GM18858 (cell line): Measurements from ENCODE around the gene BCL11A.
A peak's percentile ranks its signal among the peaks of the same experiment; 100 is the strongest.

Experiments used
- ATAC-seq: cut with Tn5 transposase; IDR thresholded peaks from one replicate; pipeline ENCODE4 v1.9.1; 2021; ENCODE audit not compliant: unreplicated experiment

BCL11A gene

DNA sequence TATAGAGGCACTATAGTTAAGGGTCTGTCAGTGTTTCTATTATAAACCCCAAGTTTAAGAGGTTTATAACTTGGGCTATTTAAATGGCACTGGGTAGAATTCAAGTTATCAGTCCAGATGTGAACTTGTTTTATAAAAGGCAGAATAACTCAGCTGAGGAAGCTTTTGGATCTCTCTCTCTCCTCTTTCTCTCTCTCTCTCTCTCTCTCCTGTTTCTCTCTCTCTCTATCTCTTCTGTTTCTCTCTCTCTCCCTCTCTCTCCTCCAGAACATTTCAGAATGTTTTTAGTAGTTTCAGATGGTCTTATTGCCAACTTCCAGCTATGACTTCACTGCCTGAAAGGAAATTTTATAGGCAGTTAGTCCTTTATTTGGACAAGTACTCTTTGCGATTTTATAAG, 6.4 kb upstream of the BCL11A start:
- no peak for ATAC-seq

DNA sequence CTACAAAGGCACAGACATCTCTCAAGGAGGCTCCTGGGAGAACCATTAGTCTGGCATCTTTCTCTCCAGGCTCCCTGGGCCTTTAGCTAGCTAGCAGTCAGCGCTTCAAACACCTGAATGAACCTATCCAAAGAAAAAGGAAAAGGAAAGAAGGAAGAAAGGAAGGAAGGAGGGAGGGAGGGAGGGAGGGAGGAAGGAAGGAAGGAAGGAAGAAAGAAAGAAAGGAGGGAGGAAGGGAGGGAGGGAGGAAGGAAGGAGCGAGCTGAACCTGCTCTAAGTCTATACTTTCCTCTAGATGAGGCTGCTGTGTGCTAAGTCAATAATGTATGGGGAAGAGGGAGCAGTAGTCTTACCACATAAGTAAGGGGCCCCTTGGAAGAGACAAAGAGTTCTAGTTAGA, 5.1 kb upstream of the BCL11A start:
- ATAC-seq, result no peak

DNA sequence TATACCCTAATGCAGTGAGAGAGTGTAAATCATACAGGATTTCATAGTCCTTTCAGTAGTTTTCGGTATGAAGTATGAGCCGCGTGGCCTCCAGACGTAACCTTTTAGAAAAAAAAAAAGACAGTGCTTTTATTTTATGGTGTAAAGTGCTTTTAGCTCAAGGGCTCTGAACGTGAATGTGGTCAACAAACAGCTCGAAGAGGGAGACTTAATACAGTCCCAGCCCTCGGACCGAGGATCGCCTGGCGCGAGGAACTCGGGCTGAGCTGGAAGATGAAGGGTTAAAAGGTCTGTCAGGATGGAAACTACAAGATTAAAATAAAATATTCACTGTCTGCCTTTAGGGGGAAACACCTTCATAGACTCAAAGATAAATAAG, 4.0 kb upstream of the BCL11A start:
- ATAC-seq, result no peak

DNA sequence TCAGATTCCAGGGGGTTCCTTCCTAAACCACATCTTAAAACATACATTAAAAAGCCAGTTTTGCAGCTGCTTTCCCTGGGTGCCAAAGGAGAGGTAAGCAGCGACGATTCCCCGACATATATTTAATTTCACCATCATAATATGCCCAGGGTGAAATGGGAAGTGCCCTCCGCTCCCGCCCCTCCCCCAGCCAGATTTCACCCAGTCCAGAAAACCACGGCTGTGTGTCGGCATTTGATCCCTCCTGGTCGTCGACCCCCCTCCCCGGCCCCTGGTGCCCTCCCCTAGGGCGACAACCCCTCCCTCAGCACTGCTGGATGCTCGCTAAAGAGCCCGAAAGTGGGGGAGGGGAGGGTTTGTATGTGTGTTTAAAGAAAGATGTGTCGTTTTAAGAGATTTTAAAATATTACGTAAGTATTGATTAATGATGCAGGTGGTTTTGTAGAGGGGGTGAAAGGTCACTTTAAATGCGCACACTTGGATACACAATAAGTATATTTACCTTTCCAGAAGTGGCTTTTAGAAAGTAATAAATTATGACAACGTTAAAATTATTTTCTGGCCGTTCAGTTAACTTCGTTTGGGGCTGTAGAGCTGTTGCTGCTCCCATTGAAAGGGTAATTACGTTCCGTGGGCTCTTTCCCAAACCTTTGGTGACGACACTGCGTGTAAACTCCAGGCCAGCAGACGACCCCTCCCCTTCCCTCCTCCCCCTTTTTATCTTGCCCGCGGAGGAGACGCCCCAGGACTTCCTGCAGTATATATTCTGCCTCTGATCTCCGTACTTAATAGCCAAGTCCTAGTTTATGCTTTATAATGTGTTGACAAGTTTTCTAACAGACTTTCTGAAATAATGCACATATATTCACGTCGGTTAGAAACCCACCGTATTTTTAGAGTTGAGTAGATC, 3.4 kb upstream of the BCL11A start:
- no peak for ATAC-seq

DNA sequence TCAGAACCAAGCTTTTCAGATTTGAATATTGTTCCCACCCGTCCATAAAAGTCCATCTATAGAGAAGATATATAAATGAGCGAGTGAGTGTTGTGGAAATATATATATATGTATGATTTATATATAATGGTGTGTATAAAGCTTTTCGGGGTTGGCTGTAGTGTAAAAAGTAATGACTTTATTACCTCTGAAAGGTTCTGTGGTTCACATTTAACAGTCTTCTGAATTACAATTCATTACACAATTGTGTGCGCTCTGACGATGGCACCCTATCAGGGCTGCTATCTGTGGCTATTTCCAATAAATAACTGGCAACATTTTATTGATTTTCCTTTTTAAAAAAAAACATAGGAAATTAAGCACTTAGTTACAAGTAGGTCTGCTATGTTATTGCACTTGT, 2.7 kb upstream of the BCL11A start:
- ATAC-seq, result no peak

DNA sequence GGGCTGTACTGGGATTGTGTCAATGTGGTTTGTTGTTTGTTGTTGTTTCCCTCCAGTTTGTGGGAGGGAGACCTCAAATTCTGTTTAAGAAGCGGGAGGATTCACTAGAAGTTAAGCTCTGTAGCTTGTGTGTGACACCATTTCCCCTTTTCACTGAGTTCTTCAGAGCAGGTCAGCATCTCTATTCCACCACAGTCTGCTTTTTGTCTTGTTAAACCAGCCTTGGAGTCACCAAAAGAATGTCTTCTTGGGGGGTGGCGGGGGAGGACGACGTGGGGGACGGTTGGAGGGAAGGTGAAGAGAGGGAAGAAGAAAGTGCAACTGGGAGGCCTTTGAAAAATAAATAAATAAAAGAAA, 2.3 kb upstream of the BCL11A start:
- ATAC-seq, result peak; percentile 11

DNA sequence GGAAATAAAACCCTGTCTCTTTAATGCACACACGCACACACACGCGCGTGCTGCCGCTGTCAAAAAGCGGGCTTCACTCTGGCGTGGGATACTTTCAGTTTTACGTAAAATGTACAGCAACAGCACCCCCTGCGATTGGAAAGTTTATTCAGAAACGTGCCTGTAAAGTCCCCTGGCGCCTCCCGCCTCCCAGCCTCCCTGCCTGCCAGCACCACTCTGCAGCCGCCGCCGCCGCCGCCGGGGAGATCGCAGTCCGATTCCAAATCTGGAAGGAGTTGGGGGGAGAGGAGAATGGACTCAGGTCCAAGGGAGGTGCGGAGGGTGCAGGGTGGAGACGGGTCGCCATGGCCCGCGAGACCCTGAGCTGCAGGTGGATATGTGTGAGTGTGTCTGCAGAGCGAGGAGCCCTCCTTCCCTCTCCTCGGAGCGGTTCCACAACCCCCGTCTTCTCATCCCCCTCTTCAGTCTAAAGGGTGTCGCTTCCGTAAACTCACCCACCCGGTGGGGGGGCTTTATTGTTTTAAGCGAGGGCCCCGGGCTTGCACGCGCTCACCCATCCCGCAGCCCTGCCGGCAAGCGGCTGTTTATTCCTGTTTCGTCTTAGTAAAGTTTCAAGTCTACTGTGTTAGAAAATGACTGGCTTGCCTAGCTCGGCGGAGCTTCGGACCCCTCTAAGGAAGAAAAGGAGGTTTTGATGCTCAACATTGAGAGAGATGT, 1.8 kb upstream of the BCL11A start:
- peak; percentile 46 for ATAC-seq

DNA sequence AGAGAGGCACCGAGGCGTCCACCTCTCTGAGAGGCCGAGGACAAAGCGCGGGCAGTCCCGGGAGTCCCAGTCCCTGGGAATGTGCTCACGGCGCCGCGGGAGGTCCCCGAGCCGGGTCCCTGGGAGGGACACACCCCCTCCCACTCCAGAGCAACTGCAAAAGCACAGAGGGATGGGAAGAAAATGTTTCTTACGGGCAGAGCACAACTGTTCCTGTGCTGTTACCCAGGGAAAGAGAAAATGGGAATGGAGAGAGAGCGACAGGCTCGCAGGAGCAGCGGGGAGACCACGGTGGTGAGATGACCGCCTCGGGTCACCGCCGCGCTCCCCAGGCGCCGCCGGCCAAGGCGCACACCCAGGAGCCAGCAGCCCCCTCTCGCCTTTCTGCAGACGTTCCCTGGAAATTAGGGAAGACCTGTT, 1.2 kb upstream of the BCL11A start:
- no peak for ATAC-seq

DNA sequence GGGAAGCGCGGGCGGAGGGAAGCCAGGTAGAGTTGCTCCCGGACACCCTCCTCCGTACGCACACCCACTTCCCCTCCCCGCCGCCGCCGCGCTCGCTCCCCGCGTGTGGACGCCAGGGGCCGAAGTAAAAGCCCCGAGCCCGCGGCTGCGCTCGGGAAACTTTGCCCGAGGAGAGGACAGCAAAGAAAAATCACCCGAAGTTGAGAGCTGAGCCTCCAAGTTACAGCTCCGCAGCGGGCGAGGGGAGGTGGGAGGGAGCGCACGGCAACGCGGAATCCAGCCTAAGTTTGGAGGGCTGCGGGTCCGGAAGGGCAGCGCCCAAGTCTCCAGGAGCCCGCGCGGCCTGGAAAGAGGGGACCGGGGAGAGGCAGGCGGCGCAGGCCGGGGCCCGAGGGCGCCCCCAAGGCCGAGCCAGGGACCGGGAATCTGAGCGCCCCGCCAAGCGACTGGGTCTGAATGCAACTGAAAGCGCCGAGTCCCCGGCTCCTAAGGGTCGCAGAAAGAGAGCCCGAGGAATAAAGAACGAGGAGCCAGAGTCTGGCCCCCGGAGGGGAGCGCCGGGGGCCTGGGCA, 706 bp upstream of the BCL11A start:
- ATAC-seq, result no peak

DNA sequence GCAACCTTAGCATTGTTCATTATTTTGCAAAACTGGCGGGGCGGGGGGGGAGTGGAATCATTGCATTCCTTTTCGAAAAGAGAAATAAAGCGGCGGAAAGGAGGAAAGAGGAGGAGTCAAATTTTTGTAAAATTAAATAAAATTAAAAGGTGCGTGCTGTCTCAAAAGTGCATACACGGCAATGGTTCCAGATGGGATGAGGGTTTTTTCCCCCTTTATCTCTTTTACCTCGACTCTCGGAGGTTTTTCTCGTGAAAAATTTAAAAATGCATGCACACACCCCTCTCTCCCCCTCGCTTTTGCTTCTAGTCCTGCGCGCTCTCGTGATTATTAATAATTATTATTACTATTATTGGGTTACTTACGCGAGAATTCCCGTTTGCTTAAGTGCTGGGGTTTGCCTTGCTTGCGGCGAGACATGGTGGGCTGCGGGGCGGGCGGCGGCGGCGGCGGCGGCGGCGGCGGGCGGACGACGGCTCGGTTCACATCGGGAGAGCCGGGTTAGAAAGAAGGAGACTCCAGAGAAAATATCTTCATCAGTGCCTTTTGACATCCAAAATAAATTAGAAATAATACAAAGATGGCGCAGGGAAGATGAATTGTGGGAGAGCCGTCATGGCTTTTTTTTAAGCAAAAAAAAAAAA, 481 bp downstream of the BCL11A start:
- no peak for ATAC-seq

DNA sequence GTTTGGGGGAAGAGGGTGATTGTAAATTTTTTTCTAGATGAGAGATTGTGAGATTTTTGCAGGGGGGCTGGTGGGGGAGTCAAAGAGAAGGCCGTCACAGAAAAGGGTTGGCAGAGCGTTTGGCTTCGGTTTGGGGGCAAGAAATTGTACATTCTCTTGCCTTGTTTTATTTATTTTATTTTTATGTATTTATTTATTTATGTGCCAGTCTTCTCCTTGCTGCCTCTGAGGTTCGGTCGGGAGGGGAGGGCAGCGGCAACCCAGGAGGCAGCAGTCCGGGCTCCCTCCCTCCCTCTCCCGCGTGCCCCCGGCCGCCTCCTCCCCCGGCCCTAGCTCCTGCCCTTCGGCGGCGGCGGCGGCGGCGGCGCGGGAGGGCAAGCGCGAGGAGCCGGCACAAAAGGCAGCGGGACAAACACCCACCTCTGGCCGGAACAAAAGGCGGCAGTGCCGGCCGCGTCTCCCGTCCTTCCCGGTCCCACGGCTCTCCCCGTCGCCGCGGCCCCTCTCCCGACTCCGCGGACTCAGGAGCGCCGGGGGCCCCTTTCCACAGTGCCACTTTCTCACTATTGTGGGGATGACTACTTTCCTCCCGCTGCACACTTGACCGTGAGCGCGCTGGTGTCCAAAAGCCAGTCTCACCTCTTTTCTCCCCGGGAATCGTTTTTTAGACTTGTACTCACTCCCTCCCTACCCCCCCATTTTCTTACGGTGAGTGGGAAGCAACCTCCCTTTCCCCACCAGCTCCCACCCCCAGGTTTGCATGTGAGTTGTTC, 1.2 kb downstream of the BCL11A start:
- ATAC-seq, result no peak

DNA sequence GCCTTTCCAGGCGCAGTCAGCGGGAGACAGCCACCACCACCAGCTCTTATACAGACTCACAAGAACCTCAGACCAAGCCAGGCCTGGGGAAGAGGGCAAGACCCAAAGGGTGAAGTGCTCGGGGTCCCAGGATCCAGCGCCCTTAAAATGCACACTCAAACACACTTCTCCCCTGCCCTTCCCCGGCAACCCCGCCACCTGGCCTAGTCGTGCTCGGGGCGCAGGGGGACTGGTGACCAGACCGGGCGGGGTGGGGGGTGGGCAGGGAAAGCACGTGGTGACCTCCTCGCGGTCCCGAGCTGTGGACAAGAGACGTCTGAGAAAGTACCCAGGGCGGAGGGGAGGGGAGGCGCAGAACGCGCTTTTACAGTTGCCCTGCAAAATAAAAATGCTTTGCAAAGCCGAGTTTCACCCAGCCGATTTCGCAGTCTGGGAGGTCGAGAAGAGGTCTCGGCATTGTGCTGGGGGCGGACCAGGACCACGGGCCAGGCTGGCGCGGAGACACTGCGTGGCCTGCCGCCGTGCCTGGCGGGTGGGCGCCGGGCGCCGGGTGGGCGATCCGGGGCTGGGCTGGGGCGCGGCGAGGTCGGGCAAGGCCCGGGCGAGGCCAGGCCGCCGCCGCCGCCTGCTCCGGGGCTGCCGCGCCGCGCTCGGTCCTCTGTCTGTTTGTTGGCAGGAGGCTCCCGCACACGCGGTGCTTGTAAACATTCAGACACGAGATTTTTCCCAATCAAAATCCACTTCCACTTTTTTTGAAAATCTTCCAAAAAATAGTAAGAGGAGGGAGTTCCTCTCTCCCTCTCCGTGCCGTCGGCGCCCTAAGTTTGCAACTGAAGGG, 2.0 kb downstream of the BCL11A start:
- no peak for ATAC-seq

DNA sequence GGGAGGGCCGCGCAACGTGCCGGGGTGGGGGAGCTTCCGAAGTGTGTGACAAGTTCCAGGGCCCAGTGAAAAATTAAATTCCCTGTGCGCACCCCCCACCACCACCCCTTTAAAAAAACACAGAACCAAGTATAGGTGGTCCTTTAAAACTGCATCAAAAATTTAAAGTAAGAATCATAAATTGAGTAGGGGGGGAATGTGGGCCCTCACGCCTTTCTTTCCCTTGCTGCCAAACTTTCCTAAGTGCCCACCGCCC, 2.5 kb downstream of the BCL11A start:
- no peak for ATAC-seq

DNA sequence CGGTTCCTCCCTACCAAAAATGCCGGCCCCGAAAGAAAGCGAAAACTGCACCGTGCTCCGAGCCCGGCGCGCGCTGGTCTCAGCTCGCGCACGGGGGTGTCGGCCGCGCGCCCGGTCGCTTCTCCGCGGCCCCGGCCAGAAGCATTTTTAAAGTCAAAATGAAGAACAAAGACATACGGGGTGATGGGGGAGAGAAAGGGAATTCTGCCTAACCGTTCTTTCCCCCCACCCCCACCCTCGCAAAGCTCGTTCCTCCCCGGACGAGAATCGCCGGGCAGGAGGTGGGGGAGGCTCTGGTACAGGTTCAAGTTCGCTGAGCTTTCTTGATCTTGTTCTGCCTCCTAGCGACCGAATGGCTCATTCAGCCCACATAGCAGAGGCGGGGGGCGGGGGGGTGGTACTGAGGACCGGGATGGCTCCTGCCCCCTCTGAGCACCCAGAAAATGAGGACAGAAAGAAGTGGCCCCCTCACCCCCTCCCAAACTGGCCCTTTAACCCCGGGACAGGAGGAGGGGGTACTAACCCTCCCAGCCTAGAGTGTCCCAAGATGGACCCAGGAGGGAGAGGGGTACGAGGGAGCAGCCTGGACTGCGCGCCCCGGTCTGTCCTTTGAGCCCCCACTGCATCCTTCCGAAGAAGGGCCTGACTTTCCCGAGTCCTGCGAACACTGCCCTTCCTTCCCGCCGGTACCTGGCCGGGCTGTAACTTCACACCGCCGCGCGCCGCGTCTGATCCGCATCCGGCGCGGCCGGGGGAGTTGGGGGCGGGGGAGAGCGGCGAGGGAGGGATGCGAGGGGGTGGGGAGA, 3.1 kb downstream of the BCL11A start:
- ATAC-seq, result peak; percentile 54

DNA sequence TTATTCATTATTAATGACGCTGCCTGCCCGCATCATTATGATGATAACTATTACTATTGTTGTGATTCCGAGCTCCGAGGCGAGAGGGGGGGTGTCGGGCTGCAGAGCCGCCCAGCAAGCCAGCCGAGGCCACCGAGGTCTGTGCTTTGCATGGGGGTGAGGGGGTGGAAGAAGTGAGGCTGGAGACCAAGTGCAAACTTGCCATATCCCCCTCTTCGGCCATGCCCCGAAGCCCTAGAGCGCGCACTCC, 3.6 kb downstream of the BCL11A start:
- ATAC-seq, result no peak

DNA sequence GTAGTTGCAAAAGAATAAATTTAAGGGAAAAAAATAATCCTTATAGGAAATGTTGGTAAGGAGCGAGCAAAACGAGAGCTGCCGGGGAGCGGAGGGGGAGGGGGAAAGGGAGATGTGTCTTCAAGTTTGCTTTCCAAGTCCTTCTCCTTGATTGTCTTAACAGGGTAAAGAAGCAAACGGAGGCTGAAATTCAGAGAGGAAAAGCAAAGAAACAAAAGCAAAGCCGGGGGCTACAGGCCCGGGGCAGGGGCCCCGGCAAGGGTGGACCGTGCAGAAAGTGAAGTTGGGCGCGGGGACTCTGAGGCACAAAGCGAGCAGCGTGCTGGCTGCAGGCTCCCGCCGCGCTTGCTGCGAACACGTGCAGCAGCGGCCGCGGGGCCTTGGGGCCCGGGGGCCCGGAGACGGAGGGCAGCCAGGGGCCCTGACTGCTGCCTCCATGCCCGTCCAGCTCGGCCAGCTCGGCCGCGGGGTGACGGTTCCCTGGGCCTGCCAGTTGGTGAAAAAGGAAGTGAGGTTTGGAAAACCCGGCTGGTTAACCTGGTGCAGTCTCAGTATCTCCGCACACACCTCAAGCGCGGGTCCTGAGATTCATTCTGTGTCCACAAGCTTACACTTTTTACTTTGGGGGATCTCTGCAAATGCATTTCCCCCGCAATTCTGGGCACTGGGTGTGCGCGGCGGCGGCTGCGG, 4.1 kb downstream of the BCL11A start:
- ATAC-seq, result no peak

DNA sequence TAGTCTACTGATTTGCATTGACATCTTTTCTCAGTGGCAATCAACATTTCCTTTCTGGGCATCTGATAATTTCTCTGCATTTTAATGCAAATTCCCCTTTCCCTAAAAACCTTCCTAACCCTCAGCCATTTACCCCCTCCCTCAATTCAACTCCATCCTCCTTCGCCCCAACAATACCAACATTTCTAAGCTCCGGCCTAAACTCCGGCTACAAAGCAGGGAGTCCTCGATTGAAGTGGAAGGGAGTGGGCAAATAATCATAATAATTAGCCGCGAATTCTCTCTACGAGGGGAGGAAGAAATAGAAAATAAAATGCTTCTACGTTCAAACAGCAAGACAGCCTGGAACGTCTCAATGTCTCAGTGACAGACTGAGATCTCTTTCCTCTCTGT, 4.6 kb downstream of the BCL11A start:
- no peak for ATAC-seq

DNA sequence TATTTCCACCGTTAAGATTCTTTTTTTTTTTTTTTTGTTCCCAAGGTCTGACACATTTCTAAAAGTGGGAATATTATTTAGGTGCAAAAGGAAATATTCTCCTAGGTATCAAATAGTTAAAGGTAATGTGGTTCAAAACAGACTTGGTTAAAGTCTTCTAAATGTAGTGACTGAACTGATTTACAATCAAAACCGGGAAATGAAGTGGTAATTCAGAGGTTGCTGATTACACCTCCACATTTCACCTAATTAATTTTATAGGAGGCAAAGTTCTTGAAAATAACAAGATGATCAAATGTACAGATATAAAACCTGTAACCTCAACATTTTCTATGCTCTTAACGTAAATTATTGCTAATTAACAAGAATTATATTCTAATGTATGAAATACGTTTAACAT, 5.1 kb downstream of the BCL11A start:
- no peak for ATAC-seq

DNA sequence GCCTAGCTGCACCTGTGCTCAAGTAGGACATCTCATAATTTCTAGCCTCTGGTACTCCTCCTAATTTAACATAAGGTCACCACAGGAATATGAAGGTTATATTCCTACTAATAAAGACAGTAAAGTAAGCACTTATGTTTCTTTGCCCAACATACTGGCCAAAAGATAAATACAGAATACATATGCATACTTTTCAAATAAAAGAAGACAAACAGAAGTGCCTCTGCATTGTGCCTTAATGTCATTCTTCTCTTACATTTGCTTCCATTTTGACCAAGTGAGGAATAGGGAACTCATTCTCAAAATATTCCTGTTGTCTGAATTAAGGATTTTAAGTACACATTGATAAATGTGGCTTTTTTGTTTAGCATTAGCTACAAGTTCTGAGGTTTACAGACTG, 5.6 kb downstream of the BCL11A start:
- no peak for ATAC-seq
